Islet precursor cell (in vitro differentiated cells): Measurements from ENCODE around the gene AGAP9.

Experiments used
- DNase-seq: peaks from one replicate; pipeline ENCODE4 v3.0.0-alpha.2; 2018

Gene AGAP9

DNA sequence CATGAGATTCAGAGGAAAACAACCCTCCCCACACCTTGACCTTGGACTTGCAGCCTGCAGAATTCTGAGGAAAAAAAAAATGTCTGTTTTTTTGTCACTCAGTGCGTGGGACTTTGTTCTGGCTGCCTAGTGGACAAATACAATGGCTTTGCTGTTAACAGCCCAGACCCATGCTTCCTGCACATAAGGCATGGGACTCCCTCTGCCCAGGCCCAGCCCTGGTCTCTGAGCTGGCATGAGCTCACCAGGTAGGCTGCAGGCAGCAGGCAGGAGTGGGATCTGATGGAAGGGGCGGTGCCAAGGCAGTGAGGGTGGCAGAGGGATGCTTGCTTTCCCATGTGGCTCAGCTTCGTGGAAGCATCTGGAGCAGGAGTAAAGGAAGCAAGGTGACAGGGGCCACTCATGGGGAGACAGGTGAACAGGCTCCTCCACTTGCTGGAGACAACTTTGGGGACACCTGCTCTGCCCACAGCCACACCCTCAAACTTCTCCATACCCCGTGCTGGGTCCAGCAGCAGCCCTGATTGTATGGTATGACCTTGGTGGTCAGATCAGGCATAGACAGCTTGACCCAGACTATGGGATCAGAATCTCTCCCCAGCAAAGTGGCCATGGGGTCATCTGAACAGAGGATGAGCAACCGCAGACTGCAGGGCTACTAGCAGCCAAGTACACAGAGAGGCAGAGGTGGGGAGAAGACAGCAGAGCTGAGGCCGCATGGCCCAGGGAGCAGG, 66.5 kb downstream of the AGAP9 start:
- peak; percentile 48 for DNase-seq

- peak; percentile 40 for DNase-seq
These were observed 67.2 kb downstream of the AGAP9 start for GRCh38 chr10:47456079-47456785.

GRCh38 chr10:47455350-47456078, 67.9 kb downstream of the AGAP9 start:
- peak; percentile 37 for DNase-seq

- no peak for DNase-seq
These were observed 68.7 kb downstream of the AGAP9 start for GRCh38 chr10:47454780-47455058.

- peak; percentile 51 for DNase-seq
These were observed 69.2 kb downstream of the AGAP9 start for GRCh38 chr10:47454008-47454779.

- DNase-seq: peak; percentile 41
These were observed 70.1 kb downstream of the AGAP9 start for GRCh38 chr10:47453141-47454007.

DNA sequence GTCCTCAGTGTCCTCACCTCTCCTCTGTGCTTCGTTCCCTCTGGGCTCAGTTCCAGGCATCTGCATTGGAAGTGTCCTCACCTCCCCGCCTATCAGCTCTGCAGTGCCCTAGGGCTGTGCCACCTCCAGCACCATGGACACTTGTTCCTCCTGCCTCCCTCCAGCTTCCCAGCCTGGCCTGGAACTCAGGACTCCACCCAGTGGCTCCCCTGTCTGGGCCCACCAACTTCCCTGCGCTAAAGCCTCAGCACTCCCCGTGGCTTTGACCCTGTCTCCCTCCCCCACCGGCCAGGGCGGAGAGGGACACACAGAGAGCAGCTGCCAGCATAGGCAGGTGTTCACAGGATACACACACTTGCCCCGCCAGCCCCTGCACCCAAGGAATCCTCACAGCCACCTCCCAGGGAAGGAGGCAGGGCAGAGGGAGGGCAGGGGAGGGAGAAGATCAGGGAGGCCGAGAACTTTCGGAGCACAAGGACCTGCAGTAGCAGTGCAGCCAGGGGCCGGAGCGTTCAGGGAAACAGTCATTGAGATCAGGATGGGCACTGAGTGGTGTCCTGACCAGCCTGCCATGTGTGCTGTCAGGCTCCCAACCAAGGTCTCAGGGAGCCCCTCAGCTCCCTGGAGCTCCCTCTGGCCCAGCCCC, 70.8 kb downstream of the AGAP9 start:
- DNase-seq: peak; percentile 59

- DNase-seq: no peak
These were observed 71.4 kb downstream of the AGAP9 start for GRCh38 chr10:47451998-47452494.
